ENCODE measurements around the gene P4HA2. TPM values are rescaled to one million over a fixed set of nuclear protein-coding genes. Genes with fewer than 3 reads are reported as not detected.

The P4HA2 gene
- total RNA-seq, 1 experiment from 2014 or later, result 66.3 TPM

- no peak for DNase-seq (ENCODE audit: low read depth, low spot score)
- in situ Hi-C loops (cut with HindIII; ENCODE audit: low pct_unique_long_range_greater_than_20kb, low sequenced_read_pairs), result no loop called here
These were observed 6.4 kb upstream of the P4HA2 start for GRCh38 chr5:132233811-132234683.

DNA sequence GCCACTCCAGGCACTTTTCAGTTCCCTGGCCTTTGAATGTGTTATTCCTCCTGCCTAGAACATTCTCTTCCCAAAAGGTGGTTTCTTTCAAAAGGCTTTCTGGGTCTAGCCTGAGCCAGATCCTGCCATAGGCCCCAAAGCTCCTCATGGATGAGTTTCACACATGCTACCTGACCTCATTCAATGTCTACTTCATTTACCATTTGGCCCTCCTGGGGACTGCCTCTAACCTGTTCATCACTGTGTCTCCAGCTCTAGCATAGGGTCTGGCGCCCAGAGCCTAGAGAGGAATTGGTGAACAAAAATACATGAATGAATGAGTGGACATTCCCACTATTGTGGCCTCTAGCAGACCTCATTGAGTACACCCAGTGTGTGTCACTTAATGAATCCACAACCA is 5.4 kb upstream of the P4HA2 start:
- in situ Hi-C loops (cut with HindIII; ENCODE audit: low pct_unique_long_range_greater_than_20kb, low sequenced_read_pairs), result no loop called here
- no peak for DNase-seq (ENCODE audit: low read depth, low spot score)

DNA sequence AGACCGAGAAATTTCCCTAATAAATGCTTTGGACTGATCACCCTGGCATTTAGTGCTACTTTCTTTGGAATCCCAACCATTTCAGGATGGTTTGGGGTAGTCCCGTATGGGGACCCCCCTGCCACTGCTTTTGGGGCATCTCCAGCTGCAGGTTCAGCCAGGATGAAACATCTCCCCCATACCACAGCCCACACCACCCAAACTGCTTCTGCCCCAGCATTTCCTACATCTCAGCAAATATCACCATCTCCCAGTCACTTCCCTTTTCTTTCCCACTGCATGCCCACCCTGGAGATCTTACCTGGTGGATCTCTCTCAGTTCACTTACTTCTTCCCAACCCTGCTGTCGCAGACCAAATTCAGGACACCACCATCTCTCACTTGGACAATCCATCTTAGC is 4.8 kb upstream of the P4HA2 start:
- in situ Hi-C loops (cut with HindIII; ENCODE audit: low pct_unique_long_range_greater_than_20kb, low sequenced_read_pairs), result no loop called here
- no peak for DNase-seq (ENCODE audit: low read depth, low spot score)

DNA sequence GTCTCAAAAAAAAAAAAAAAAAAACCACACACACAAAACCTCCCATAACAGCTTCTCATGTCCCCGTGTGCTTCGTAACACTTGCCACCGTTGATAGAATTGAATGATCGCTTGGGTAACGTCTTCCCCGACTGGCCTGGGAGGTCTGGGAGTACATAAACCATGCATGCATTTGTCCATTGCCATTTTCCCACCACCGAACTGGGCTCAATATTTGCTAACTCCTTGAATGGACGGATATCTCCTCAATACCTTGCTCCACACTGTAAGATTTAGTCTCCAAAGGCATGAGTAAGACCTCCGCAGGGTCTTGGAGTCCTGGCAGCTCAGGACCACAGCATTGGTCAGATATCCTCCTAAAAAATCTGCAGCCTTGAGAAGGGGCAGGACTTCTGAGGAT is 3.2 kb upstream of the P4HA2 start:
- DNase-seq (ENCODE audit: low read depth, low spot score), result no peak
- in situ Hi-C loops (cut with HindIII; ENCODE audit: low pct_unique_long_range_greater_than_20kb, low sequenced_read_pairs), result no loop called here

DNA sequence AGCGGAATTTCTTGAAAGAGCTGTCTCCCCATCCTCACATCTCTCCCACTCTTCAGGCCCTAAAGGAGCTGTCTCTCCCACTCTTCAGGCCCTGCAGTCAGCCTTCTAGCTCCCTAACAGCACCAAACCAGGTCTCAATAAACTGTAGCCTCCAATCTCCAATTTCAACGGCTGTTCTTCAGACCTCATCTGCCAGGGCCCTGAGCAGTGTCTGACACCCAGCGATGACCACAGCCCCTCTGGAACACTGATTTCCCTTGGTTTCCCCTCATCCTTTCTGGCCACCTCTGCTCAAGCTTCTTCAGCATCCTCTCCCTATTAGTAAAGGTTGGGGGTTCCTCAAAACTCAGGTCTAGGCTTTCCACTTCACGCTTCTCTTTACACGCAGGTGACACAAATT is 1.6 kb upstream of the P4HA2 start:
- in situ Hi-C loops (cut with HindIII; ENCODE audit: low pct_unique_long_range_greater_than_20kb, low sequenced_read_pairs), result no loop called here
- no peak for DNase-seq (ENCODE audit: low read depth, low spot score)

DNA sequence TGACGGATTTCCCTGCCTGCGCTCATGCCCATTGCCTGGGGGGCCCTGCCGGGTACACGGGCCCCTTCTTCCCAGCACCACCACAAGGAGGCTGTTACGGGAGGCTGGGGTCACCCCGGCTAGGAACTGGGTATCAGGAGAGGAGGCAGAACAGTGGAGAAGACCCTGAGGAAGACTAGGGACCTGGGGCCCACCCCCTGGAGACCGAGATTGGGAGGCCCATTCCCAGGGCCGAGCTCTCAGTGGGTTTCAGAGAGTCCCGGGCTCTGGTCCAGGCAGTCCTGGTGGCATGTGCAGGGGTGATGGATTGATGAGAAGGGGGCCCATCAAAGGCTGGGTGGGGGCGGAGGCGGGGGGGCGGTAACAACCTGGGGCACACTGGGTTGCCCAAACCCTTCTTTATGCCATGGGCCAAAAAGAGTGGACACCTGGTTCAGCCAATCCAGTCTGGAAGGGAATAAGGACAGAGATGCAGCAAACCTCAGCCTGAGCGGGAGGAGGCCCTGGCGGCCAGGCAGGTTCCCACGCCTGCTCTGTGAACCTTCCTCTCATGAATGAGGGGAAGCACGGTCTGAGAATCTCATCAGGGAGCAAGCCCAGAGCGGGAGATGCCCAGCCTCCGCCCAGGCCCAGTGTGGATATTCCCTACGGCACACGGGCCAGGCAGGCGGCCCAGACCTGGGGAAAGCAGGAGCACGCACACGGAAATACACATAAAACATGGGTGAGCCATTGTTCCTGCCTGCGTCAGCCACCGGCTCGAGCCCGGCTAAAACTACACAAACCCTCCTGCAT is 785 bp upstream of the P4HA2 start:
- no peak for DNase-seq (ENCODE audit: low read depth, low spot score)
- in situ Hi-C loops (cut with HindIII; ENCODE audit: low pct_unique_long_range_greater_than_20kb, low sequenced_read_pairs), result no loop called here

GRCh38 chr5:132227235-132227484 is 493 bp downstream of the P4HA2 start:
- in situ Hi-C loops (cut with HindIII; ENCODE audit: low pct_unique_long_range_greater_than_20kb, low sequenced_read_pairs), result no loop called here
- no peak for DNase-seq (ENCODE audit: low read depth, low spot score)

DNA sequence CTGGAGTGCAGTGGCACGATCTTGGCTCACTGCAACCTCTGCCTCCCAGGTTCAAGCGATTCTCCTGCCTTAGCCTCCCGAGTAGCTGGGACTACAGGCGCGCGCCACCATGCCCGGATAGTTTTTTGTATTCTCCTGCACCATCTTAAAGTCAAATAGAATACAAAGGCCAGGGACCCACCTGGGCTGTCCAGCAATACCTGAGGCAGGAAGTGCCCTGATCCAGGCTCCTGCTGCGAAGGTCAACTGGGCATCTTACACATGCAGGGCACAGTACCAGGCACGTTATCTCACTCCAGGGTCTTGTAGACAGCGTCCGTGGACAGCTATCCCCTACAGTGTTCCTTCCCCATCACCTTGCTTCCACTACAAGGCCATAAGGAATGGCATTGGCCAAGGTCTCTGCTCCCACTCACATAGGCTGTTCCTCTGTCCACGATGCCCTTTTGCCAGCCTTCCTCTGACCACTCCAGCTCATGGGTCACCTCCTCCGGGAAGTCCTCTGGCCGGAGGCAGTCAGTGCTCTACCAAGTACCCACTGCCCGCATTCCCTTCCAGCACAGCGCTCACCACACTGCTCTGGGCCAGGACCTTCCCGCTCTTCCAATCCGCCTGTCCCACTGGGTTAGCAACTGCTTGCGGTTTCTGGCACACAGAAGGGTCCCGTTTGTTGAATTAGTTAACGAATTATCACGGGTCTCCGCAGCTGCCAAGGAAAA is 978 bp downstream of the P4HA2 start:
- no peak for DNase-seq (ENCODE audit: low read depth, low spot score)
- in situ Hi-C loops (cut with HindIII; ENCODE audit: low pct_unique_long_range_greater_than_20kb, low sequenced_read_pairs), result no loop called here

DNA sequence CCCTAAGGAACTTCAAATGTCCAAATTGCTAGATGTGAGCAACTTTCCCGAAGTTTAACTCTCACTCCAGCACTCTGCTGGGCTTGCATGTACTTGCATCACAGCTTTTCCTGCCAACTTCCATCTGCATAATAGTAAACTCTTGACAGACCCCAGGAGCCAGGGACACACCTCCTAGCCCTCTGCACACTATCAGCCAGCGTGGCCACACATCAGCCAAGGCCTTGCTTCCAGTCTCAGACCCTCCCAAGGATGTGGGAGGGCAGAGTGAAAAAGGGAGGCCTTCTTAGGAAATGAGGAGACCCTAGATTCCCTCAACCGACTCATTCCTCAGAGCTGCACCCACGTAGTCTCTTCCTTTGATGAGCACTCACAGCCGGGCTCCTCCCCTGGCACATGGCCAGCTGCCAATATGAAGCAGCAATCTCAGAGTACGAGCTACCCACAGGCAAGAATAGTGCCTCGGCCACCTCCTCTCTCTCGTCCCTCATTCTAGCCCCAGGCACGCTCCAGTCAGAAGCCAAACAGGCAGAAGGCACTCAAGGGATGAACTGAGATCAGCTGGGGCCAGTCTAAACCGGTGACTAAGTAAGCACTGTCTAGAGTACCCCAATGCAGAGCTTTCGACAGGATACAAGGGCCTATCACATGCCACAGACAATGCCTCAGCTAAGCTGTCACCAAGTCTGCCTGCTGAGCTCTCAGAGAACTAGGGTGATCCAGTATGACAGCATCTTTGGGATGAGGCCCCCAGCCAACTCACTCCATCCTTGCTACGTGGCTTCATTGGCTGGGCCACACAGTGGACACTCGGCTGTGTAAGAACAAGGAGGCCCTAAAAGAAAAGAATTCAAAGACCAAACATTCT is 2.3 kb downstream of the P4HA2 start:
- no peak for DNase-seq (ENCODE audit: low read depth, low spot score)
- in situ Hi-C loops (cut with HindIII; ENCODE audit: low pct_unique_long_range_greater_than_20kb, low sequenced_read_pairs), result no loop called here

- DNase-seq (ENCODE audit: low read depth, low spot score), result no peak
- in situ Hi-C loops (cut with HindIII; ENCODE audit: low pct_unique_long_range_greater_than_20kb, low sequenced_read_pairs), result no loop called here
These were observed 2.9 kb downstream of the P4HA2 start for GRCh38 chr5:132224716-132225115.

DNA sequence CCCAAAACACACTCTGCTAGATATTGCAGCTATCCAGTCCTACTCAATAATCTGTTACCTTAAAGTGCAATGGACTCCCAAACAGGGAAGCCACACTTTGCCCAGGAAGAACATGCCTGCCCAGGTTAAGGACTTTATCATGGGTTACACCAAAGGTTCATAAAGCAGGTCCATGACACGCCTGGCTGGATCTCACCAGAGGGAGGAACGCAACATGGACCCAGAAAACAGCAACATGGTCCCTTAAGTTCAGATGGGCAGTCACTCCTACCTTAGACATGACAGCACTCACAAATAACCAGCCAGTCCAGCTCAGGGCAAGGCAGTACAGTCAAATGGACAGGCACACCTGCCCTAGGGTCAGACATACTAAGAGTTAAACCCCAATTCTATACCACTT is 3.8 kb downstream of the P4HA2 start:
- DNase-seq (ENCODE audit: low read depth, low spot score), result no peak
- in situ Hi-C loops (cut with HindIII; ENCODE audit: low pct_unique_long_range_greater_than_20kb, low sequenced_read_pairs), result no loop called here

- in situ Hi-C loops (cut with HindIII; ENCODE audit: low pct_unique_long_range_greater_than_20kb, low sequenced_read_pairs), result no loop called here
- DNase-seq (ENCODE audit: low read depth, low spot score), result no peak
These were observed 5.0 kb downstream of the P4HA2 start for GRCh38 chr5:132222649-132223038.

- in situ Hi-C loops (cut with HindIII; ENCODE audit: low pct_unique_long_range_greater_than_20kb, low sequenced_read_pairs), result no loop called here
- DNase-seq (ENCODE audit: low read depth, low spot score), result no peak
These were observed 5.6 kb downstream of the P4HA2 start for GRCh38 chr5:132221781-132222648.

- DNase-seq (ENCODE audit: low read depth, low spot score), result no peak
- in situ Hi-C loops (cut with HindIII; ENCODE audit: low pct_unique_long_range_greater_than_20kb, low sequenced_read_pairs), result no loop called here
These were observed 7.2 kb downstream of the P4HA2 start for GRCh38 chr5:132220491-132220890.

GRCh38 chr5:132219981-132220380 is 7.7 kb downstream of the P4HA2 start:
- in situ Hi-C loops (cut with HindIII; ENCODE audit: low pct_unique_long_range_greater_than_20kb, low sequenced_read_pairs), result no loop called here
- no peak for DNase-seq (ENCODE audit: low read depth, low spot score)

- in situ Hi-C loops (cut with HindIII; ENCODE audit: low pct_unique_long_range_greater_than_20kb, low sequenced_read_pairs), result no loop called here
- no peak for DNase-seq (ENCODE audit: low read depth, low spot score)
These were observed 8.2 kb downstream of the P4HA2 start for GRCh38 chr5:132219289-132219970.
